HG02763 (cell line): ENCODE measurements around the gene CALB2.

Source experiments
- ATAC-seq: cut with Tn5 transposase; IDR thresholded peaks from one replicate; pipeline ENCODE4 v1.9.1; 2021; ENCODE audit warnings: mild to moderate bottlenecking, moderate library complexity; ENCODE audit not compliant: unreplicated experiment

The CALB2 gene

GRCh38 chr16:71387045-71387871 lies 28.7 kb downstream of the CALB2 start:
- no peak for ATAC-seq

DNA sequence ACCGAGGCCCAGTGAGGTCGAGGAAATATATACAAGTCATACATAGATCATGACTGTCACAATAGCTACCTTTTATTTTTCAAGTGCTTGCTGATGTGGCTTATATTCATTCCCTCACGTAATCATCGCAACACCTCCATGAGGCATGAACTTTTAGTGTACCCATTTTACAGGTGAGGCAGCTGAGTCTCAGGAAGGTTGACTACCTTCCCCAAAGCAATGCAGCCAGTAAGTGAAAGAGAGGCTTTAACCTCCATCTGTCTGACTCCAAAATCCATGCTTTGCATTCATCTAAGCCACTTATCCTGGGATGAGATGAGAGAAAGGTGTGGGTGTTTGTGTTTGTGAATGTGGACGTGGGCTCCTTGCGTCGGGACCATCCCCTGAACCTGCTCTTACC lies 30.8 kb downstream of the CALB2 start:
- no peak for ATAC-seq

DNA sequence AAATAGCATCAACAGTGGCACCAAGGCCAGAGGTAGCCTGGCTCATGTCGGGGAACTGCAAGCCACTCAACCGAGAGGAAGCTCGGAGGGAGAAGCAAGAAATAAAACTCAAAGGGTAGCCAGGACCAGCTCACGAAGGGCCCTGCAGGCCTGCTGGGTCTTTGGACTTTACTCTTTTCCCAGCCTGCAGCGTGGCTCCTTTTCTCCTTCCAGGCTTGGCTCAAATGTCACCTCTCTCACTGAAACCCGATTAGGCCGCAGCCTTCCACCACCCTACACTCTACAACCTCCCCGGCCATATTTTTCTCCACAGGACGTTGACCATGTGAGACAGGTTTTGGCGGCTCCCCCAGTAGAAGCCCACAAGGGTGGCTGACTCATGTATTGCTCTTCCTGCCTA lies 38.1 kb downstream of the CALB2 start:
- ATAC-seq, result no peak

- no peak for ATAC-seq
Measured at GRCh38 chr16:71399801-71400563, 41.5 kb downstream of the CALB2 start.

GRCh38 chr16:71402007-71402406 lies 43.5 kb downstream of the CALB2 start:
- no peak for ATAC-seq

GRCh38 chr16:71402674-71403073 lies 44.2 kb downstream of the CALB2 start:
- no peak for ATAC-seq

GRCh38 chr16:71404364-71404763 lies 45.8 kb downstream of the CALB2 start:
- ATAC-seq, result no peak

DNA sequence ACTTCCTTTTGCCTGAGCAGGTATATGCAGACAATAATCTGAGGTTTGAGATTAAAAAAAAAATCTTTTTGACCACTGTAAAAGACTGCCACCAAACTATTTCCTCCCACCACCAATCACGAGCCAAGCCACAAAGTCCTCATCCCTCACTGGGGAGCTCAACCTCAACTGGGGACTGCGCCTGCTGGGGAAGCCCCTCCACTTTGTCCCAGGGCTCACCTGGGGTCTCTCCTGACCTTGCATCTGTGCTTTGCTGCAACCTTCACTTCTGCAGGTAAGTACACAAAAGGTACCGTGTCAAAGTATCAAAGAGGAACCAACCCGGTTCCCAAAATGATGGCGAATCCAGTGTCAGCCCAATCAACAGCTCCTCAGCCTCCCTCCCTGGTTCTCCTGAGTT lies 47.8 kb downstream of the CALB2 start:
- no peak for ATAC-seq

GRCh38 chr16:71406724-71407123 lies 48.2 kb downstream of the CALB2 start:
- ATAC-seq, result no peak

GRCh38 chr16:71407731-71408130 lies 49.2 kb downstream of the CALB2 start:
- no peak for ATAC-seq

- ATAC-seq, result no peak
Measured at GRCh38 chr16:71408536-71408935, 50.0 kb downstream of the CALB2 start.

DNA sequence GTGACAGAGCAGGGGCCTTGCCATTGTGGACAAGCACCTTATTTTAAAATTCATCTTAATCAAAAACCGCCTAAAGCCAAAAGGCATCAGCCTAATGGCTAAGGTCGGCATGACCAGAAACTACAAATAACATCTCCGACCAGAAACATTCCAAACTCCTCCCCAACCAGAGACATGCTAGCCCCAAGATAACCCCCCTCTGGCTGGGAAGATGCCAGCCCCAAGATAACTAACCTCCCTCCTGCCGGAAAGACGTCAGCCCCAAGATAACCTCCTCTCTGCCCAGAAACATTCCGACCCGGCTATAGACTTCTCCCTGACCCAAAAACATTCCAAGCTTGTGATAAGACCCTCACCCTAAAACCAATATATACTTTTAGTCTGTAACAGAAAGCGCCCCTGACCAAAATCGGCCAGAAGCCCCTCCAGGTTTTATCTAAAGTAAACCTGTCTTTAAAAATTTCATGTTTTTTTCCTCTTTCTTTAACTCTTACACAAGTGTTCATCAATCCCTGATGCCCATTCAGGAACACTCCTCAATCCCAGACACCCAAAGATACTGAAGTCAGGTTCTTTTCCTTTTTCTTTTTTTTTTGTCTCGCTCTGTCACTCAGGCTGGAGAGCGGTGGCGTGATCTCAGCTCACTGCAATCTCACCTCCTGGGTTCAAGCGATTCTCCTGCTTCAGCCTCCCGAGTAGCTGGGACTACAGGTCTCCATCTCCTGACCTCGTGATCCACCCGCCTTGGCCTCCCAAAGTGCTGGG lies 50.7 kb downstream of the CALB2 start:
- ATAC-seq, result no peak

- ATAC-seq, result no peak
Measured at GRCh38 chr16:71410146-71410545, 51.6 kb downstream of the CALB2 start.

DNA sequence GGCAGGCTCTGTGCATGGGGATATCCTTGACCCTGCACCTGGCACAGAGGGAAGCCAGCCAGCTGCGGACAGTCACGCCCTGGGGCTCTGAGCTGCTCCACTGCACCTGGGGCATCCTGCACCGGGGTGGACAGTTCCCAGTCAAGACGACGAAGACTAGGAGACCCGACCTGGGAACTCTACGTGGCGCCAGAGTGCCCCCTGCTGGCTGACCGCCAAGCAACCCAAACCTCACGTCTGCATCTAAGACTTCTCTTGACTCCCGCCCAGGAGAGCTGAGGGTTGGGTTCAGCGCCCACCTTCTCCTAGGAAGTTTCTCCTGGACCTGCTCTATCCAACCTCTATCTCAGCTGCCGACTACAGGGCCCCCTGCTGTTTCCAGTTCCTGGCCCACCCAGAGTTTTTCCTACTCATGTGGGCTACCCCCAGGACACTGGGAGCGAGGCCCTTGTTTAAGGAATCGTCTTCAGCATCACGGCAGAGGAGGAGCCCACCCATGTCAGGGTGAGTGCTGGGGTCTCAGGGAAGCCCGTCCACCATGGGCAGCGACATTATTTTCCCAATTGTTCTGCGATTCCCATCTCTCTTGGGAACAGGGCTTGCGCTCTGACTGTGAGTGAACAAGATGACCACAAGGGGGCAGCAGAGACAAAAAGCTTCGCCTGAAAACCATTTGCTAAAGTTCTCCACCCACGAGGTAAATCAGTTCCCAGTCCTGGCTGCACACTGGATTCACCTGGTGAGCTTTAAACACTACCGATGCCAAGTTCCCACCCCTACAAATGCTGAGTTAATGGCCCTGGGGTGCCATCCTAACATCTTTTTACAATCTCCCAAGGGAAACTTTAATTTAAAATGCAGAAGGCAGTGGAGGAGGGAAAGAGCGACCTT lies 54.0 kb downstream of the CALB2 start:
- no peak for ATAC-seq

DNA sequence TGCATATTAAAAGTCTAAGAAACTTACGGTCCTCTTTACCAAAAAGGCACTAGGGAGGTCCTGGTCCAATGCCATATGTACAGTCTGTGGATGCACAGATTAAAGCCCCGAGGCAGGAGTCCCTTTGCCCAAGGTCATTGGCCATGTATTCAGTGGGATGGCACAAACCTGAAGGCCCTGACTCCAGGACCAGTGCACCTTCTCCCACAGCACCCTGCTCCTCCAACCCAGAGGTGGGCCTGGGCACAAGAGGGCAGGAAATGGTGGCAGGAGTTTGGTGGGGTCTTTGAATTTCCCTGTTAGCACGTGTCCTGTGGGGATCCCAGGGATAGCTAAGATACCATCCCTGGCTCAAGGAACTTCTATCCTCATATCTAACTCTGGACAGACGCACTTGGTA lies 54.8 kb downstream of the CALB2 start:
- ATAC-seq, result no peak

GRCh38 chr16:71414038-71414437 lies 55.5 kb downstream of the CALB2 start:
- ATAC-seq, result no peak

DNA sequence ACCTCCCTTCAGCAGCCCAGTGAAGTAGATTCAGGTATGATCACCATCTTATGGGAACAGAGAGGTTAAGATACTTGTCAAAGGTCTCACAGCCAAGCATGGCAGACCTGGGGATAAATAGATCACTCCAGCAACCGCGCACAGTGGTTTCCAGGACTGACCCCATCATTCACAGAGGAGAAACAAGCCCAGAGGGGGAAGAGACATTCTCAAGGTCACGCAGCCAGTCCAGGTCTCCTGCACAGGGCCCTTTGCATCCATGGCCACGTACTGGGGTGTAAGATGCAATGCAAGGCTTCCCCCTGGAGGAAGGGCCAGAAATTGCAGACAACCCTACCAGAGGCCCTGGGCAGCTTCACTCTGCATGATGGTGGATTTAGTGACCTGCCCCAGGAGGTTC lies 63.4 kb downstream of the CALB2 start:
- no peak for ATAC-seq

DNA sequence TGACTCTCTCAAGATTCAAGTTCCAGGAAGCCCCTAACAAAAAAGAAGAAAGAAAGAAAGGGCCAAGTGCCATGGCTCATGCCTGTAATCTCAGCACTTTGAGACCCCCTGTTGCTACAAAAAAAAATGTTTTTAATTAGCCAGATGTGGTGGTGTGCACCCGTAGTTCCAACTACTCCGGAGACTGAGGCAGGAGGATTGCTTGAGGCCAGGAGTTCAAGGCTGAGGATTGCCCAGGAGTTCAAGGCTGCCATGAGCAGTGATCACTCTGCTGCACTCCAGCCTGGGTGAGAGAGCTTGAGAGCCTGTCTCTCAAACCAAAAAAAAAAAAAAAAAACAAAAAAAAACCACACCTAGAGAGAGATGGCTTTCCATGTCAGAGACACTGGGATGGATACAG lies 64.5 kb downstream of the CALB2 start:
- ATAC-seq, result no peak

GRCh38 chr16:71423865-71424264 lies 65.3 kb downstream of the CALB2 start:
- ATAC-seq, result no peak

- ATAC-seq, result no peak
Measured at GRCh38 chr16:71424626-71425025, 66.1 kb downstream of the CALB2 start.

DNA sequence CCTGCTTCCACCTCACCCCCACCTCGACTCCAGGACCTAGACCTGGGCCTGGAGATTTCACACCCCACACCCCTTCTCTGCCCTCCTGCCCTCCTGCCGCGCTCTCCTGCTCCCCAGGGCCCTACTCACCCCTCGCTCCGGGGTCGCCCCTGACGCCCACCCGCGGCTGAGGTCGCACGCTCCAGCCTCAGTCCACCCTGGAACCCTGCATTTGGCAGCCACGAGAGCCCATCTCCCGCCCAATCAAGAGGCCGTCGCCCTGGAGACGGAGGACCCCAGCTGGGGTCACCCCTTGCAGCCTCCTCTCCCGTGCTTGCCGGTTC lies 67.2 kb downstream of the CALB2 start:
- no peak for ATAC-seq
